ENCODE results near the gene KDM4B. TPM values are rescaled to one million over a fixed set of nuclear protein-coding genes. Genes with fewer than 3 reads are reported as not detected.

The KDM4B gene
- total RNA-seq, 1 donor from 2014 or later: 21.2 TPM

DNA sequence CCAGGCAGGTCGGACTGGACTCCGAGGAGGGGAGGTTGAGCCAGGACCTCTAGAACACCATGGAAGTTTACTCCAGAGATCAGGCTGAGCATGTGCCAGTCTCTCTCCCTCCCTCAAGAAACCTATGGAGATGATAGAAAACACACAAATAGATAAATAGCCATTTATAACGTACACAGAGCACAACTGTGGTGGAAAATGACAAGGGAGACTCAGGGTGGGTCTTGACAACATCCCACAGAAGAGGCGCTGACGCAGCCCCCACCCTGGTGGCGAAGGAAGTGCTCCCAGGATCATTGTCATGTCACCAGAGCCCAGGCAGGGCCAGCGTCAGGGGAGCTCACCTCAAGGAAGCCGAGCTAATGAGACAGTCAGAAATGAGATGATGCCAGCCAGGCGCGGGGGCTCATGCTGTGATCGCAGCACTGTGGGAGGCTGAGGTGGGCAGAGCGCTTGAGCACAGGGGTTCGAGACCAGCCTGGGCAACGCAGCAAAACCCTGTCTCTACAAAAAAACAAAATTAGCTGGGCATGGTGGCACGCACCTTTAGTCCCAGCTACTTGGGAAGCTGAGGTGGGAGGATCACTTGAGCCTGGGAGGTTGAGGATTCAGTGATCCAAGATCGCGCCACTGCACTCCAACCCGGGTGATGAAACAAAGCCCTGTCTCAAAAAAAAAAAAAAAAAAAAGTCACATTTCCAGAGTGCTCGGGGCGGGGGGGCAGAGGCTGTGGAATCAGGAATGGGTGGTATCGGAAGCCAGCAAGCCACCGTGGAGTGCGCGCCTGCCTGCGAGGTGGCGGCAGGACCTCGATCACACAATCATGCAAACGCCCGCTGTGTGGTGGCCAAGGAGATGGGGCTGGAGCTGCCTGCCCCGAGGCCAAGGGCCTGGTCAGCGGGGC is 178.4 kb downstream of the KDM4B start:
- no peak for DNase-seq (ENCODE audit: low read depth)
- no peak overlapping the region for H3K4me3 ChIP-seq (ENCODE audit: low read depth, low read length)
- H3K27me3 ChIP-seq (ENCODE audit: control insufficient read depth, insufficient read depth, low read length): no peaks in the 10 kb centered on the region
- H3K36me3 ChIP-seq (ENCODE audit: control insufficient read depth, insufficient read depth, low read length): peaks cover 2% of the 10 kb centered on the region
- TF ChIP-seq, protein P1, sequence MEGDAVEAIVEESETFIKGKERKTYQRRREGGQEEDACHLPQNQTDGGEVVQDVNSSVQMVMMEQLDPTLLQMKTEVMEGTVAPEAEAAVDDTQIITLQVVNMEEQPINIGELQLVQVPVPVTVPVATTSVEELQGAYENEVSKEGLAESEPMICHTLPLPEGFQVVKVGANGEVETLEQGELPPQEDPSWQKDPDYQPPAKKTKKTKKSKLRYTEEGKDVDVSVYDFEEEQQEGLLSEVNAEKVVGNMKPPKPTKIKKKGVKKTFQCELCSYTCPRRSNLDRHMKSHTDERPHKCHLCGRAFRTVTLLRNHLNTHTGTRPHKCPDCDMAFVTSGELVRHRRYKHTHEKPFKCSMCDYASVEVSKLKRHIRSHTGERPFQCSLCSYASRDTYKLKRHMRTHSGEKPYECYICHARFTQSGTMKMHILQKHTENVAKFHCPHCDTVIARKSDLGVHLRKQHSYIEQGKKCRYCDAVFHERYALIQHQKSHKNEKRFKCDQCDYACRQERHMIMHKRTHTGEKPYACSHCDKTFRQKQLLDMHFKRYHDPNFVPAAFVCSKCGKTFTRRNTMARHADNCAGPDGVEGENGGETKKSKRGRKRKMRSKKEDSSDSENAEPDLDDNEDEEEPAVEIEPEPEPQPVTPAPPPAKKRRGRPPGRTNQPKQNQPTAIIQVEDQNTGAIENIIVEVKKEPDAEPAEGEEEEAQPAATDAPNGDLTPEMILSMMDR (IDR thresholded peaks at IDR 0.05; ENCODE audit: insufficient read depth, low read length, poor library complexity, severe bottlenecking): no peak

DNA sequence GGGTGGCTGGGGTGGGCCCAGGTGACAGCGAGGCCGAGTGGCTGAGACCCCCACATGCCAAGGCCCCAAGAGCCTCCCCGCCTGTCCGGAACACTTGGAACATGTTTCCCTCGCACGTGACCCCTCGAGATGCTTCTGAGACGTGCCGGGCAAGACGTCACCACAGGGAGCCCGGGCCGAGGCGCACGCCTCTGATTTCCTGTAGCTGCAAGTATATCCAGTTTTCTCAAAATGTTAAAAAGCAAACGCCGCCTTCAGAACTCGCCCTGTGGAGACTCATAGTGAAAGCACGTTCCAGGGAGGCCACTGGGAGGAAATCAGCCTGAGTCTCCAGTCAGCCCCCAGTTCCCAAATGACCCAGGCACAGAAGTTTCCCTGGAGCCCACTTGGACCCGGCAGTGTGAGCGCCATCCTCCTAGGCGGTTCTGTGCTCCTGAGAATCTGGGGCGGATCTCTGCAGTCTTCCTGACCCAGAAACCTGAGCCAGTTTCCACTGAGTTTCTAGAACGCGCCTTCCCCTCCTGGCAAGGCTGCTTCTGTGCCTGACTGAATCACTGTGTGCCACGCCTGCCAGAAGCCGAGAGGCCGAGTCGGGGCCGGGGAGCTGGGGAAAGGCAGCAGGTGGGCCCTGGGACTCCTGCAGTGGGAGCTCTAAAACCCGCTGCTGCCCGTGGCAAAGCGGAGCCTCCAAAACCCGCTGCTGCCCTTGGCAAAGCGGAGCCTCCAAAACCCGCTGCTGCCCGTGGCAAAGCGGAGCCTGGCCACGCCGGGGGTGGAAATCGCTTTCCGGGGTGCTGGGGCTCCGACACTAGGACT is 179.3 kb downstream of the KDM4B start:
- peaks cover 2% of the 10 kb centered on the region for H3K36me3 ChIP-seq (ENCODE audit: control insufficient read depth, insufficient read depth, low read length)
- no peak for DNase-seq (ENCODE audit: low read depth)
- no peaks in the 10 kb centered on the region for H3K27me3 ChIP-seq (ENCODE audit: control insufficient read depth, insufficient read depth, low read length)
- TF ChIP-seq, protein P1 (IDR thresholded peaks at IDR 0.05; ENCODE audit: insufficient read depth, low read length, poor library complexity, severe bottlenecking): no peak
- H3K4me3 ChIP-seq (ENCODE audit: low read depth, low read length): no peak overlapping the region

DNA sequence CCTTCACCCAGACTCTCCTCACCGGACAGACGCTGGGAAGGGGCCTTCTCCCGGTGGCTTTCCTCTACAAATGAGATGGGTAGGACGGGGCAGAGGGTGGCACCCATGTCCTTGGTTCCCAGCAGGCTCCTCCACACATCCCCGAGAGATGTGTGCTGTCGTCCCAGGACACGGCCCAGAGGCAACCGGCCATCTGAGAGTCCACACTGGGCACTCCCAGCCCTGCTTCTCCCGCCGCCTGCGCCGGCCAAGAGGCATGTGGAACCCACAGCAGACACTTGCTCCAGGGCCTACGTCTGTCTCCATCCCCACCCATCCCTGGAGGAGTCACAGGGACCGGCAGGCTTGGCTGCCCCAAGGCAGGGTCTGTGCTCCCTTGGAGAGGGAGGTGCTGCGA is 179.9 kb downstream of the KDM4B start:
- H3K27me3 ChIP-seq (ENCODE audit: control insufficient read depth, insufficient read depth, low read length): no peaks in the 10 kb centered on the region
- peaks cover 2% of the 10 kb centered on the region for H3K36me3 ChIP-seq (ENCODE audit: control insufficient read depth, insufficient read depth, low read length)
- DNase-seq (ENCODE audit: low read depth): no peak
- H3K4me3 ChIP-seq (ENCODE audit: low read depth, low read length): no peak overlapping the region
- TF ChIP-seq, protein P1 (IDR thresholded peaks at IDR 0.05; ENCODE audit: insufficient read depth, low read length, poor library complexity, severe bottlenecking): no peak

DNA sequence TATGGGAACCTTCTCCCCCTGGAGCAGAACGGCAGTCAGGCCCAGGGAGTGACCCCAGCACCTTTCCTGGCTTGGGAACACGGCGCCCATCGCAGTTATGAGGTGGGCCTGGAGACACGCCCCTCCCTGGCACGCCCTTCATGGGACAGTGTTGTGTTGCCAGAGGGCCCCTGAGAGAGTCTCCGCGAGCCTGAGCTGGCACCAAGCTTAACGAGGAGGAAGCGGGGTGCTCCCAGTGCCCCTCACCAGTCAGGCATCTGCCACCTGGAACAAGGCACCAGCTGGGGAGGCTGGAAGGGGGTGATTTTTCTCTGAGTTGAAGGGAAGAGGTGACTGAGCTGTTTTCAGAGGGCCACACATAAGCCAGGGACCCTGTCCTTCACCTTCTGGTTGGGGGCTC is 180.6 kb downstream of the KDM4B start:
- peaks cover 2% of the 10 kb centered on the region for H3K36me3 ChIP-seq (ENCODE audit: control insufficient read depth, insufficient read depth, low read length)
- H3K4me3 ChIP-seq (ENCODE audit: low read depth, low read length): no peak overlapping the region
- no peak for DNase-seq (ENCODE audit: low read depth)

DNA sequence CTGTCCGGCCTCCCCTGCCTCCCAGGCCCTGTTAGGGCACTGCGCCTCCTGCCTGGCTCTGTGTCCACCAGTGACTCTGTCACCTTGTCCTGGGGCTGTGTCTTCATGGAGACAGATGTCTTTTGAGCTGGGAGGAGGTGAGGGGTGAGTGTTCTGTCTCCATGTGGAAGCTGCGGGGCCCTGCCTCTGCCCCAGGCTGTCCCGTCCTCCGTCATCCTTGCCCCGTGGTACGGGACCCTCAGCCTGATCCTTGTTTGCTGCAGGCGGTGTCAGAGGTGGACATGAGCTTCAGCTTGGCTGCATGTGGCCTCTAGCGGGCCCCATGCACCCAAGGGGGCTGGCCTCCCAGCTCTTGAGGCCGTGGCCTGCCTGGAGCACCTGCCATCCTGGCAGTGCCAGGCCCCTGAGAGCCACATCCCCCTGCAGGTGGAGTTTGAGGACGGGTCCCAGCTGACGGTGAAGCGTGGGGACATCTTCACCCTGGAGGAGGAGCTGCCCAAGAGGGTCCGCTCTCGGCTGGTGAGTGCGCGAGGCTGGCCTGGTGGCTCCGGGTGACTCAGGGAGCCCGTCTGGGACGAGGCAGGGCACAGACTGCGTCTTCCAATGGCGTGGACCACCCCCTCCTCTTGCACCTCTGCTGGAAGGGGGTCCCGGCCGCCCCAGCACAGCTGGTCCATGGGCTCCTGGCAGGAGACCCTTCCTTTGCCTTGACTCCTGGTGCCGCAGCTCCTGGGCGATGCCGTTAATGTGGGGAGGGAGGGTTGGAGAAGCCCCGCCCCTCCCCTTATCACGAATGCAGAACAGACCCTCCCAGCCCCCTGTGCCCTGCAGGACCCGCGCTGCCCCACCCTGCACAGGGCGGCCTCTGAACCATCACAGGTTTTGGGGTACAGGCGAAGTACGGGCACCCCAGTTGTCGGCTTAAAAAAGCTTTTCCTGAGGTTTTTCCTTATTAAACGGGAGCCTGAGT is 181.3 kb downstream of the KDM4B start:
- TF ChIP-seq, protein P1 (IDR thresholded peaks at IDR 0.05; ENCODE audit: insufficient read depth, low read length, poor library complexity, severe bottlenecking): no peak
- Histone ChIP-seq H3K36me3 (ENCODE audit: control insufficient read depth, insufficient read depth, low read length) (peaks cover 2% of the 10 kb centered on the region), H3K4me3 (ENCODE audit: low read depth, low read length) (no peak overlapping the region), H3K27me3 (ENCODE audit: control insufficient read depth, insufficient read depth, low read length) (no peaks in the 10 kb centered on the region)
- DNase-seq (ENCODE audit: low read depth): no peak

More for the DNA sequence above, 180.6 kb downstream of the KDM4B start:
- TF ChIP-seq, protein P1 (IDR thresholded peaks at IDR 0.05; ENCODE audit: insufficient read depth, low read length, poor library complexity, severe bottlenecking): no peak
- H3K27me3 ChIP-seq (ENCODE audit: control insufficient read depth, insufficient read depth, low read length): no peaks in the 10 kb centered on the region

Data from kidney epithelial cell (primary cell).